ENCODE results near the gene INSM1.
"Not testable (repeated sequence)": the region's sequence is repeated elsewhere in the genome, so short reads cannot be mapped to it uniquely, and the experiment has no call there.

DNA sequence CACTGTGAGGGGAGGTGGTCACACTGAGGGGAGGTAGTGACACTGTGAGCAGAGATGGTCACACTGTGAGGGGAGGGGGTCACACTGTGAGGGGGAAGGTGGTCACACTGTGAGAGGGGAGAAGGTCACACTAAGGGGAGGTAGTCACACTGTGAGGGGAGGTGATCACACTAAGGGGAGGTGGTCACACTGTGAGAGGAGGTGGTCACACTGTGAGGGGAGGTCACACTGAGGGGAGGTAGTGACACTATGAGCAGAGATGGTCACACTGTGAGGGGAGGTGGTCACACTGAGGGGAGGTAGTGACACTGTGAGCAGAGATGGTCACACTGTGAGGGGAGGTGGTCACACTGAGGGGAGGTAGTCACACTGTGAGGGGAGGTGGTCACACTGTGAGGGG is 12.4 kb upstream of the INSM1 start:
- TF ChIP-seq POLR2A (IDR thresholded peaks at IDR 0.05) = not testable (repeated sequence)
- TF ChIP-seq, protein P1, sequence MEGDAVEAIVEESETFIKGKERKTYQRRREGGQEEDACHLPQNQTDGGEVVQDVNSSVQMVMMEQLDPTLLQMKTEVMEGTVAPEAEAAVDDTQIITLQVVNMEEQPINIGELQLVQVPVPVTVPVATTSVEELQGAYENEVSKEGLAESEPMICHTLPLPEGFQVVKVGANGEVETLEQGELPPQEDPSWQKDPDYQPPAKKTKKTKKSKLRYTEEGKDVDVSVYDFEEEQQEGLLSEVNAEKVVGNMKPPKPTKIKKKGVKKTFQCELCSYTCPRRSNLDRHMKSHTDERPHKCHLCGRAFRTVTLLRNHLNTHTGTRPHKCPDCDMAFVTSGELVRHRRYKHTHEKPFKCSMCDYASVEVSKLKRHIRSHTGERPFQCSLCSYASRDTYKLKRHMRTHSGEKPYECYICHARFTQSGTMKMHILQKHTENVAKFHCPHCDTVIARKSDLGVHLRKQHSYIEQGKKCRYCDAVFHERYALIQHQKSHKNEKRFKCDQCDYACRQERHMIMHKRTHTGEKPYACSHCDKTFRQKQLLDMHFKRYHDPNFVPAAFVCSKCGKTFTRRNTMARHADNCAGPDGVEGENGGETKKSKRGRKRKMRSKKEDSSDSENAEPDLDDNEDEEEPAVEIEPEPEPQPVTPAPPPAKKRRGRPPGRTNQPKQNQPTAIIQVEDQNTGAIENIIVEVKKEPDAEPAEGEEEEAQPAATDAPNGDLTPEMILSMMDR (IDR thresholded peaks at IDR 0.05) = not testable (repeated sequence)
